CD4-positive, alpha-beta T cell treated with Interleukin-6 for 4 hours (primary cell): ENCODE measurements around the gene IFRD1.

ENCODE experiments used
- DNase-seq: peaks from one replicate; pipeline ENCODE4 v3.0.0-alpha.2; 2020; ENCODE audit warnings: mixed read lengths

Gene IFRD1

GRCh38 chr7:112520787-112521186 lies 70.5 kb downstream of the IFRD1 start:
- DNase-seq: no peak

- no peak for DNase-seq
Observed at GRCh38 chr7:112521942-112522341, 71.7 kb downstream of the IFRD1 start.

GRCh38 chr7:112523871-112524270 lies 73.6 kb downstream of the IFRD1 start:
- DNase-seq: no peak
